ENCODE data around the gene BEST4. TPM values are rescaled to one million over a fixed set of nuclear protein-coding genes. Genes with fewer than 3 reads are reported as not detected.

The BEST4 gene
- total and polyA plus RNA-seq, 2 of the 13 experiments (the other 11 are each of a cell fraction or from before 2014, with no cell fraction given): 0.77 to 1.4 TPM

GRCh38 chr1:44783697-44784093, 4.3 kb downstream of the BEST4 start (continued):
- 0 out of 2 replicates have a peak, but pooled peaks have one; percentile 1 for TF ChIP-seq ZBTB33 (CRISPR knock-in tag; IDR thresholded peaks at IDR 0.05)
- no peak for TF ChIP-seq TFE3 (CRISPR knock-in tag; IDR thresholded peaks at IDR 0.05)
- no peak for TF ChIP-seq HIC2 (CRISPR knock-in tag; IDR thresholded peaks at IDR 0.05; ENCODE audit: low read depth)
- TF ChIP-seq ISL2 (CRISPR knock-in tag; IDR thresholded peaks at IDR 0.05): 0 out of 2 replicates have a peak, but pooled peaks have one; percentile 9
- TF ChIP-seq THAP9 (CRISPR knock-in tag; IDR thresholded peaks at IDR 0.05; ENCODE audit: borderline replicate concordance): no peak
- TF ChIP-seq ZNF777 (CRISPR knock-in tag; IDR thresholded peaks at IDR 0.05): peak; percentile 32; the same call in 1 of the 2 replicates
- no peak for TF ChIP-seq SNRNP70 (IDR thresholded peaks at IDR 0.05; ENCODE audit: low read depth, low read length)
- TF ChIP-seq HNRNPK (IDR thresholded peaks at IDR 0.05; ENCODE audit: low read depth, low read length, poor library complexity, severe bottlenecking): no peak
- TF ChIP-seq CHCHD3 (CRISPR knock-in tag; IDR thresholded peaks at IDR 0.05): no peak
- TF ChIP-seq ZNF414 (CRISPR knock-in tag; IDR thresholded peaks at IDR 0.05): no peak
- TF ChIP-seq SRF (IDR thresholded peaks at IDR 0.05; ENCODE audit: low read depth, low read length): no peak
- no peak for TF ChIP-seq TOE1 (CRISPR knock-in tag; IDR thresholded peaks at IDR 0.05)

Data from HepG2 (cell line).